H54 (cell line): ENCODE results near the gene POR.

ENCODE experiments used
- DNase-seq: peaks from one replicate; pipeline ENCODE4 v3.0.0; 2011; ENCODE audit warnings: low spot score, mixed read lengths; ENCODE audit not compliant: insufficient read length
- FAIRE-seq: peaks from 3 replicates; lab custom pipeline; 2011; peaks lifted over from hg19 to GRCh38; lab: Jason Lieb, UNC
- POLR2A ChIP-seq: IDR thresholded peaks from 2 replicates; pipeline ENCODE4 v1.6.1; 2011; ENCODE audit warnings: low read depth, mild to moderate bottlenecking, low read length

Gene POR

GRCh38 chr7:76031964-76032363 is 117.0 kb downstream of the POR start:
- no peak for FAIRE-seq
- no peak for TF ChIP-seq POLR2A
- no peak for DNase-seq
